Astrocyte of the spinal cord (primary cell): ENCODE results near the gene CREM.

ENCODE experiments used
- DNase-seq: peaks from one replicate; pipeline ENCODE4 v3.0.0; 2011; ENCODE audit warnings: low read depth, low spot score
- H3K4me3 ChIP-seq: 2 replicates; pipeline ENCODE4 v1.5.1; 2011; ENCODE audit warnings: low read depth, mild to moderate bottlenecking, low read length, moderate library complexity
- CTCF ChIP-seq: IDR thresholded peaks from 2 replicates; pipeline ENCODE4 v1.5.1; 2012; ENCODE audit warnings: low read depth, mild to moderate bottlenecking, low read length, inconsistent platforms
- in situ Hi-C: cut with HindIII; loops from 2 replicates; pipeline ENCODE4 v1.10.0; 2017; ENCODE audit warnings: low sequenced_read_pairs

Gene CREM

GRCh38 chr10:35218339-35218955 lies 91.8 kb downstream of the CREM start:
- DNase-seq: peak; percentile 90
- TF ChIP-seq CTCF: peak; percentile 73
- in situ Hi-C loops: no loop called here
- H3K4me3 ChIP-seq: no peak overlapping the region

- H3K4me3 ChIP-seq: no peak overlapping the region
- in situ Hi-C loops: no loop called here
- TF ChIP-seq CTCF: no peak
- no peak for DNase-seq
These were observed 92.6 kb downstream of the CREM start for GRCh38 chr10:35219292-35219691.

- no peak for TF ChIP-seq CTCF
- DNase-seq: peak; percentile 66
- in situ Hi-C loops: no loop called here
These were observed 93.5 kb downstream of the CREM start for GRCh38 chr10:35219891-35220890.

GRCh38 chr10:35223016-35223415 lies 96.4 kb downstream of the CREM start:
- in situ Hi-C loops: no loop called here

More at GRCh38 chr10:35219891-35220890, 93.5 kb downstream of the CREM start:
- no peak overlapping the region for H3K4me3 ChIP-seq

GRCh38 chr10:35224045-35224740 lies 97.5 kb downstream of the CREM start:
- in situ Hi-C loops: no loop called here
- no peak for DNase-seq
- H3K4me3 ChIP-seq: no peak overlapping the region
- no peak for TF ChIP-seq CTCF

More at GRCh38 chr10:35223016-35223415, 96.4 kb downstream of the CREM start:
- no peak for DNase-seq
- TF ChIP-seq CTCF: no peak
- no peak overlapping the region for H3K4me3 ChIP-seq

GRCh38 chr10:35225204-35225603 lies 98.6 kb downstream of the CREM start:
- in situ Hi-C loops: no loop called here
- no peak overlapping the region for H3K4me3 ChIP-seq
- TF ChIP-seq CTCF: no peak
- no peak for DNase-seq
